HFFc6 (cell line): Measurements from ENCODE around the gene WRAP73. TPM values are rescaled to one million over a fixed set of nuclear protein-coding genes. Genes with fewer than 3 reads are reported as not detected.

Experiments
- DNase-seq: peaks from one replicate; pipeline ENCODE4 v3.0.0-alpha.2; 2018
- H3K27ac Mint-ChIP-seq: 2 replicates; pipeline ENCODE4 v1.8.0; 2020; ENCODE audit warnings: mild to moderate bottlenecking, mixed read lengths
- H3K27me3 Mint-ChIP-seq: 2 replicates; pipeline ENCODE4 v1.8.0; 2021; ENCODE audit warnings: mild to moderate bottlenecking, moderate library complexity, mixed read lengths; ENCODE audit not compliant: insufficient read depth
- H3K36me3 Mint-ChIP-seq: 2 replicates; pipeline ENCODE4 v1.8.0; 2021; ENCODE audit warnings: low read depth, mixed read lengths
- H3K4me1 Mint-ChIP-seq: 2 replicates; pipeline ENCODE4 v1.8.0; 2020; ENCODE audit warnings: low read depth, mixed read lengths
- H3K4me3 Mint-ChIP-seq: 2 replicates; pipeline ENCODE4 v1.8.0; 2020; ENCODE audit warnings: mild to moderate bottlenecking, moderate library complexity, mixed read lengths
- H3K9me3 Mint-ChIP-seq: 2 replicates; pipeline ENCODE4 v1.8.0; 2020; ENCODE audit warnings: mild to moderate bottlenecking, mixed read lengths
- total RNA-seq, 6 experiments: library from RNA; stranded (reverse); fragmentation: NEBNext Ultra II Directional; extraction: Animal tissue kit (Norgen Biotek cat#: 25700); gene quantifications; 2 replicates in 1 of 6; 3 replicates in 5 of 6; pipeline ENCODE4 v1.2.3, GENCODE V29; 2021
- TF ChIP-seq, protein P1 (sequence below): fragments of 200-600 bp; sonication (generic); IDR thresholded peaks from 2 replicates; pipeline ENCODE4 v1.5.0; 2021; ENCODE audit warnings: antibody characterized with exemption, mild to moderate bottlenecking

Gene WRAP73
- total RNA-seq, 6 experiments from 2014 or later = 11.8 to 14.8 (median 14.3) TPM

GRCh38 chr1:3676581-3677470, 26.9 kb upstream of the WRAP73 start:
- no peak for DNase-seq
- Mint-ChIP-seq H3K36me3 (no peaks in the 10 kb centered on the region), H3K4me3 (no peak overlapping the region), H3K4me1 (no peaks in the 10 kb centered on the region), H3K9me3 (no peaks in the 10 kb centered on the region), H3K27ac (no peak overlapping the region), H3K27me3 (peaks cover 29% of the 10 kb centered on the region)
- TF ChIP-seq, protein P1, sequence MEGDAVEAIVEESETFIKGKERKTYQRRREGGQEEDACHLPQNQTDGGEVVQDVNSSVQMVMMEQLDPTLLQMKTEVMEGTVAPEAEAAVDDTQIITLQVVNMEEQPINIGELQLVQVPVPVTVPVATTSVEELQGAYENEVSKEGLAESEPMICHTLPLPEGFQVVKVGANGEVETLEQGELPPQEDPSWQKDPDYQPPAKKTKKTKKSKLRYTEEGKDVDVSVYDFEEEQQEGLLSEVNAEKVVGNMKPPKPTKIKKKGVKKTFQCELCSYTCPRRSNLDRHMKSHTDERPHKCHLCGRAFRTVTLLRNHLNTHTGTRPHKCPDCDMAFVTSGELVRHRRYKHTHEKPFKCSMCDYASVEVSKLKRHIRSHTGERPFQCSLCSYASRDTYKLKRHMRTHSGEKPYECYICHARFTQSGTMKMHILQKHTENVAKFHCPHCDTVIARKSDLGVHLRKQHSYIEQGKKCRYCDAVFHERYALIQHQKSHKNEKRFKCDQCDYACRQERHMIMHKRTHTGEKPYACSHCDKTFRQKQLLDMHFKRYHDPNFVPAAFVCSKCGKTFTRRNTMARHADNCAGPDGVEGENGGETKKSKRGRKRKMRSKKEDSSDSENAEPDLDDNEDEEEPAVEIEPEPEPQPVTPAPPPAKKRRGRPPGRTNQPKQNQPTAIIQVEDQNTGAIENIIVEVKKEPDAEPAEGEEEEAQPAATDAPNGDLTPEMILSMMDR = no peak

DNA sequence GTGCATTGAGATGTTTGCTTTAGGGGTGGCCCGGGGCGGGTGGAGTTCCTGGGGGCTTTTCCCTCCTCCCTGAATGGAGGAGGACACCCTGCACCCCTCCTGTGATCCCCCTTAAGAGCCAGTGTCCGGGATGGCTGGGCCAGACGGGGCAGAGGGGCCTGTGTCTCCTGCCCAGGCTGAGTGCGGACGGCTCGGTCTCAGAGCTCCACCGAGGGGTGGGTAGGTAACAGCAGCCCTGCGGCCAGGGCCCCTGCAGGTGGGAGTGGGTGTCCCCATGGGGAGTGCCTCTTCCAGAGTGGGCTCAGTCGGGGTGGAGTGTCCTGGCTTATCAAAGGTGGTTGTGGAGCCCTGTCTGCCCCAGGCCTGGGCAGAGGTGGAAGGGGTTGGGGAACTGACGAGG, 25.5 kb upstream of the WRAP73 start:
- H3K36me3 Mint-ChIP-seq = no peaks in the 10 kb centered on the region
- H3K27ac Mint-ChIP-seq = no peak overlapping the region
- H3K4me1 Mint-ChIP-seq = no peaks in the 10 kb centered on the region
- H3K4me3 Mint-ChIP-seq = no peak overlapping the region
- peaks cover 32% of the 10 kb centered on the region for H3K27me3 Mint-ChIP-seq
- no peaks in the 10 kb centered on the region for H3K9me3 Mint-ChIP-seq
- no peak for DNase-seq
- TF ChIP-seq, protein P1 = no peak

DNA sequence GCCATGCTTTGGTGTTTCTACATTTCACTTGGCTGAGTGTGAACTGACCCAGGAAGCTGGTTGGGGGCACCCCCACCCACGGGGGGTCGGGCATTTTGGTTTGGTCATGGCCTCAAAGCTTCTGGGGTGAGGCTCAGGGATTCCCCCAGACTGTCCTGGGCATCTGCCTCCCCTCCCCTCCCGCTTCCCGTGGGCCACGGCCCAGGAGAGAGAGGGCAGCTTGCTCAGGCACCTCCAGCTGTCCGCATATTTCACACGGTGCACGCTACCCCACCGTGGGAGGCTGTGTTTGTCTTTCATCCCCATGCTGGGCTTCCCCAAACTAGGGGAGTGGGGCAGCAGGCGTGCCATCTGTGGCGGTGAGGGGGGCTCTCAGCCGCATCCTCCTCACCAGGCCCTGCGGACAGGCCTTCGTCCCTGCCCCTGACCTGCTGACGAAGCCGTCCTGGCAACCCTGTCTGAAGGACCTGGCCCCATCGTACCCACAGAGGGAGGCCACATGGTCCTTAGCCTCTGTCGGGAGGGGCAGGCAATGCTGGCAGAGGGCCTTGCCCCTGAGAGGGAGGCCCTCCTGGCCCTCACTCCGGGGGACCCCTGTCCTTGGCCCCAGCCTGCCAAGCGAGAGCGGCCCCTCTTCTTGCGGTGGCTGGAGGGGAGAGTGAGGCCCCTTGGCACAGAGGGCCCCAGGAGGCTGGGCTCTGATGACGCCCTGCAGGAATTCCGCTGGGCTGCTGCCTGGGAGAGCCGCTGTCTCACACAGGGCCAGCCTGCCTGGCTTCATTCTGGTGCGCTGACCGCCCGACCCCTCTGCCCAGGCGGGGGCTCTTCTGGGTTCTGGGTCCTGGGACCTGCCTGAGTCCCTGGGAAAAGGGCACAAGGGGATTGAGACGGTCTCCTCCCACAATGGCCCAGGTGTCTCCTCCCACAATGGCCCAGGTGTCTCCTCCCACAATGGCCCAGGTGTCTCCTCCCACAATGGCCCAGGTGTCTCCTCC, 24.5 kb upstream of the WRAP73 start:
- Mint-ChIP-seq H3K36me3 (no peaks in the 10 kb centered on the region), H3K4me3 (no peak overlapping the region), H3K27me3 (peaks cover 27% of the 10 kb centered on the region), H3K4me1 (no peaks in the 10 kb centered on the region), H3K27ac (no peak overlapping the region), H3K9me3 (no peaks in the 10 kb centered on the region)
- no peak for DNase-seq
- TF ChIP-seq, protein P1 = no peak

DNA sequence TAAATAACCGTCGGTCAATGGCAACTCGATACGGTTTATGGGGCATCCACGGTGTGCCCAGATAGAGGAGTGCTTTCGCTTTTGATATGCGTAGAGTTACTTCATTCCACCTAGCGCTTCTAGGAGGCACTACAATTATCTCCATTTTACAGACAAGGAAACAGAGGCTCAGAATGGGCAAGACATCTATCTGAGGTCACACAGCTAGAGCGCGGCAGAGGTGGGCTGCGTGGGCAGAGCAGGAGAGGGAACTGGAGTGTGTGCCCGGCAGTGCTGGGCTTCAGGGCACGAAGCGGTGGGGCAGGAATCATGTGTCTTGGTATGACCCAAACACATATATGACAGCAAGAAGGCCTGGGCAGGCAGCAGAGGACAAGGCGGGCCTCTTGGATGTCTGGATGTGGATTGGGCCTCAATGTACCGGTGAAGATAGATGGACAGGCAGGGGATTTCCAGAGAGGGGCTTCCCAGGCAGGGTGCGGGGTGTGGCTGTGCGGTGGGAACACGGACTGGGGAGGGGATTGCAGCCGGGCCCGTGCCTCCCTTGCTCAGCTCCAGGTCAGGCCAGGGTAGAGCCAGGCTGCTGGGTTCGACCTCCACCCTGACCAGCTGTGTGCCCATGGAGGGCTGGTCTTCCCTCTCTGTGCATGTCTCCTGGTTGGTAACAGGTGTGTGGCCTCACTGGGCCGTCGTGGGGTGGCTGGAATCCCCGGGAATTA, 23.6 kb upstream of the WRAP73 start:
- Mint-ChIP-seq H3K4me3 (no peak overlapping the region), H3K27ac (no peak overlapping the region), H3K36me3 (no peaks in the 10 kb centered on the region), H3K27me3 (peaks cover 24% of the 10 kb centered on the region), H3K9me3 (no peaks in the 10 kb centered on the region), H3K4me1 (peaks cover 2% of the 10 kb centered on the region)
- DNase-seq = no peak
- TF ChIP-seq, protein P1 = no peak

- Mint-ChIP-seq H3K36me3 (no peaks in the 10 kb centered on the region), H3K4me3 (no peak overlapping the region), H3K27ac (no peak overlapping the region), H3K4me1 (peaks cover 7% of the 10 kb centered on the region), H3K9me3 (no peaks in the 10 kb centered on the region), H3K27me3 (peaks cover 24% of the 10 kb centered on the region)
- no peak for DNase-seq
- TF ChIP-seq, protein P1 = no peak
These were observed 23.1 kb upstream of the WRAP73 start for GRCh38 chr1:3672971-3673361.
